HG03039 (cell line): ENCODE measurements around the gene CDKN3.
"Not testable (repeated sequence)": the region's sequence is repeated elsewhere in the genome, so short reads cannot be mapped to it uniquely, and the experiment has no call there.

Experiments
- ATAC-seq: cut with Tn5 transposase; IDR thresholded peaks from one replicate; pipeline ENCODE4 v1.9.1; 2021; ENCODE audit warnings: mild to moderate bottlenecking, moderate library complexity; ENCODE audit not compliant: unreplicated experiment

The CDKN3 gene

DNA sequence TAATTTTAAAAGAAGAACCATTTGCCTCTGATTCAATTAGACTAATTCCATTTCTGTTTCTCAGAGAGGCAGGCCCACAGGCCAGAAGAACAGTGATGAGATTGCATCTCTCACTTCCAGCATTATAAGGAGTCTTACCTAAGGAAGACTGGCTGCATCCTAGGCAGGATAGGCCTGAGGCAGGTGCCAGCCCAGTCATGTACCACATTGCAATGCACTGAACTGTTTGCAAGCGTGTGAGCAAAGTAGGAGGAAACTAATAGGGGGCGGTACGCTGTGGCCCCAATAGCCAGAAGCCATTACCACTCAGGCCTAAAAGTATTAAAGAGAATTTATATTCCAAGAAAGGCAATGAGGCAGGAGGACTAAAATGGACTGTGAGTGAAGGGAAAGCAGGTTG is 56.4 kb downstream of the CDKN3 start:
- ATAC-seq = no peak

DNA sequence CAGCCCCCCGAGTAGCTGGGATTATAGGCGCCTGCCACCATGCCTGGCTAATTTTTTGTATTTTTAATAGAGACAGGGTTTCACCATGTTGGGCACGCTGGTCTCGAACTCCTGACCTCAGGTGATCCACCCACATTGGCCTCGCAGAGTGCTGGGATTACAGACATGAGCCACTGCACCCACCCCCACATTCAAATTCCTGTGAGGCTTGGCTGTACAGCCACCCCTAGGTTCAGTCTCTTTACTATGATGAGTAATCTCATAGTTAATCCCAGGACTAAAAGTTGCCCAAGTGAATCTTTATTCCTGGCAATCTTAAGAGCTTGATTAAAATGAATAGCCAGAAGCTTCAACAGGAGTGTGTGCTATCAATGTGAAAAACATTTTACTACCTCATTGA is 57.2 kb downstream of the CDKN3 start:
- not testable (repeated sequence) for ATAC-seq

GRCh38 chr14:54455363-54455762 is 58.6 kb downstream of the CDKN3 start:
- ATAC-seq = no peak

GRCh38 chr14:54456820-54457608 is 60.2 kb downstream of the CDKN3 start:
- ATAC-seq = not testable (repeated sequence)

- ATAC-seq = no peak
These were observed 60.8 kb downstream of the CDKN3 start for GRCh38 chr14:54457609-54457996.

GRCh38 chr14:54458536-54458935 is 61.7 kb downstream of the CDKN3 start:
- ATAC-seq = not testable (repeated sequence)

DNA sequence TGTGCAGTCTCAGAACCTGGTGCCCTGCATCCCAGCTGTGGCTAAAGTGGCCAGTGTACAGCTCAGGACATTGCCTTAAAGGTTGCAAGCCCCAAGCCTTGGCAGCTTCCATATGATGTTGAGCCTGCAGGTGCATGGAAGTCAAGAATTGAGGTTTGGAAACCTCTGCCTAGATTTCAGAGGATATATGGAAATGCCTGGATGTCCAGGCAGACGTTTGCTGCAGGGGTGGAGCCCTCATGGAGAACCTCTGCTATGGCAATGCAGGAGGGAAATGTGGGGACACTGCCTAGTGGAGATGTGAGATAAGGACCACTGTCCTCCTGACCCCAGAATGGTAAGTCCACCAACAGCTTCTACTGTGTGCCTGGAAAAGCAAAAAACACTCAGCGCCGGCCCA is 62.3 kb downstream of the CDKN3 start:
- no peak for ATAC-seq

DNA sequence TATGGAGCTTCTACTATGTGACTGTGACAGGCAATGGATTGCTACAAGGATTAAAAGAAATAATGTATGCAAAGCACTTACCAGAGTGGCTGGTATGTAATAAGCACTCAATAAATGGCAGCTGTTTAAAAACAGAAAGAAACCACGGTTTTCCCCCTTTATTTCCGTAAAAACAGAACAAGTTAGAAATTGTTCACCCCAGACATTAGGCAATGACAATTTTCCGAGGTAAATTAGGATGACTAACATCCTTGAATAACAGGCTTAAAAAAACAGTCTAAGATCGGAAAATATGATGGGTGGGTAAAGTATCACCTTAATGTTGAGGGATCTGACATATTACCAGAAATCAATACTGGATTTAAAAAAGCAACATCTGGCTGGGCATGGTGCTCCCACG is 65.2 kb downstream of the CDKN3 start:
- ATAC-seq = no peak

DNA sequence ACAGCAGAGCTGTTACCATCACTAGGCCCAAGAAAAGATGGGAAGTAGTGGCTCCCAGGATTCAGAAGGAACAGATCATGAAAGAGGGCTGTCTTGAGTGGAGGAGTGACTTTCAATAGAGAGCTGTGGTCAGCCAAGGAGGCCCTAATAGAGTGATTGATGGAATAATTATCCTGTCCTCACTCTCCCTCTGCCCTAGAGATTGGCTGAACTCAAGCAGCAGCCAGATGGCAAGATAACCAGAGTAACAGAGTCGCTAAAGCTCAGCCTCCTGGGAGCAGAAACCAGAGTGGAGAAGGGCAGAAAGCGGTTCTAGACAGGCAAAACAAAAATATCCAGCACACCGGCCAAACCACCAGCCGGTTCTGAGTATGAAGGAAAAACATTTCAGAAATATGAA is 68.8 kb downstream of the CDKN3 start:
- no peak for ATAC-seq

DNA sequence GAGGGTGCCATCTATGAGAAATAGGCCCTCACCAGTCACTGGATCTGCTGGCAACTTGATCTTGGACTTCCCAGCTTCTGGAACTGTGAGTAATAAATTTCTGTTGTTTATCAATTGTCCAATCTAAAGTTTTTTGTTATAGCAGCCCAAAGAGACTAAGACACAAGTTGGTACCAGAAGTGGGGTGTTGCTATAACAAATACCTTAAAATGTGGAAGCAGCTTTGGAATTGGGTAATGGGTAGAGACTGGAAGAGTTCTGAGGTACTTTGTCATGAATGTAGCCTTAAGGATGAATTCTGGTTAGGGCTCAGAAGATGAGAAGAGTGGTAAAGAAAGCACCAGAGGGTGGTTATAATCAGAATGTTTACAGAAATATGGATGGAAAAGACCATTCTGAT is 70.5 kb downstream of the CDKN3 start:
- ATAC-seq = no peak
